Erythroblast (primary cell): ENCODE data around the gene PIEZO2.

Experiments used
- GATA1 ChIP-seq: IDR thresholded peaks from 2 replicates; pipeline ENCODE4 v1.6.1; 2011; ENCODE audit warnings: low read depth, mild to moderate bottlenecking, control low read depth, low read length, moderate library complexity
- POLR2A ChIP-seq: IDR thresholded peaks from 2 replicates; pipeline ENCODE4 v1.6.1; 2011; ENCODE audit warnings: mild to moderate bottlenecking, low read length

- TF ChIP-seq POLR2A, result no peak
- no peak for TF ChIP-seq GATA1
Measured at GRCh38 chr18:11153097-11153496, 3.7 kb upstream of the PIEZO2 start.
